ENCODE data around the gene MRPL12. TPM values are rescaled to one million over a fixed set of nuclear protein-coding genes. Genes with fewer than 3 reads are reported as not detected.

MRPL12 gene
- total and polyA plus RNA-seq, 2 of the 13 experiments (the other 11 are each of a cell fraction or from before 2014, with no cell fraction given), result 39.1 to 94.1 TPM

GRCh38 chr17:81714412-81715106 lies 11.4 kb downstream of the MRPL12 start (continued):
- TF ChIP-seq GMEB1 (CRISPR knock-in tag; IDR thresholded peaks at IDR 0.05; ENCODE audit: borderline replicate concordance) (no peak), ZNF567 (CRISPR knock-in tag; IDR thresholded peaks at IDR 0.05; ENCODE audit: borderline replicate concordance) (0 out of 2 replicates have a peak, but pooled peaks have one; percentile 32), ZBTB4 (CRISPR knock-in tag; IDR thresholded peaks at IDR 0.05; ENCODE audit: borderline replicate concordance) (peak; percentile 87), ZNF772 (CRISPR knock-in tag; IDR thresholded peaks at IDR 0.05) (no peak; the same call in 1 of the 2 replicates), HNRNPL (IDR thresholded peaks at IDR 0.05; ENCODE audit: low read depth, low read length) (peak; percentile 78; the same call in 1 of the 2 replicates), EEA1 (CRISPR knock-in tag; IDR thresholded peaks at IDR 0.05; ENCODE audit: borderline replicate concordance) (0 out of 2 replicates have a peak, but pooled peaks have one; percentile 6), ZNF776 (CRISPR knock-in tag; IDR thresholded peaks at IDR 0.05) (no peak; the same call in 1 of the 2 replicates), HHEX (CRISPR knock-in tag; IDR thresholded peaks at IDR 0.05) (no peak), HIC2 (CRISPR knock-in tag; IDR thresholded peaks at IDR 0.05; ENCODE audit: low read depth) (no peak), SRY (CRISPR knock-in tag; IDR thresholded peaks at IDR 0.05) (no peak), ARID4A (CRISPR knock-in tag; IDR thresholded peaks at IDR 0.05; ENCODE audit: borderline replicate concordance) (no peak), HNF4G (IDR thresholded peaks at IDR 0.05; ENCODE audit: borderline replicate concordance, low read depth, low read length) (no peak), HNF4G (CRISPR knock-in tag; IDR thresholded peaks at IDR 0.05; ENCODE audit: borderline replicate concordance, low read depth) (peak; percentile 18; the same call in 1 of the 2 replicates), E2F1 (CRISPR knock-in tag; IDR thresholded peaks at IDR 0.05) (no peak; the same call in 1 of the 2 replicates), MXD1 (CRISPR knock-in tag; IDR thresholded peaks at IDR 0.05) (no peak)

Data from HepG2 (cell line).